D721Med (cell line): ENCODE results near the gene CAP2.

Experiments
- DNase-seq: peaks from one replicate; pipeline ENCODE4 v3.0.0; 2011; ENCODE audit warnings: low spot score; ENCODE audit not compliant: insufficient read length
- FAIRE-seq: peaks from 2 replicates; lab custom pipeline; 2011; peaks lifted over from hg19 to GRCh38; lab: Jason Lieb, UNC
- TF ChIP-seq, protein P1 (sequence below): IDR thresholded peaks from 2 replicates; pipeline ENCODE4 v1.5.1; 2012; ENCODE audit warnings: mild to moderate bottlenecking, control low read depth; ENCODE audit not compliant: insufficient read depth; ENCODE audit errors: missing control alignments

CAP2 gene

DNA sequence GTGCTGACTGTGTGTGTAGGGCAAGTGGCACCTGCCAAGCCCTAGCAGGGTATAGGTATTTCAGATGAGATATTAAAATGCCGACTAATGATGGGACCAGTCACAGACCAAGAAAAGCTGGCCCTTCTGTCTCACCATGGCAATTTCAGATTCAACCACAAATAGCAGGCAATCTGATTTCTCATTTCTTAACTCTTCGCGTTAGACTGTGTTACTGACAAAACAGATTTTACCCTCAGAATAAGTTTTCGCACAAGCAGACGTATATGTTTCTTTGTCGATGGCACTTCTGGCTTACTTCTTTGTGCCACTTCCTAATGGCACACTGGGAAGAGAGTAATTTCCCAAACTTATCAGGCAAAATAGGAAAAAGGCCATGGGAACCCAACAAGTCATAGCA is 58.7 kb downstream of the CAP2 start:
- FAIRE-seq (no peak), DNase-seq (no peak)
- TF ChIP-seq, protein P1, sequence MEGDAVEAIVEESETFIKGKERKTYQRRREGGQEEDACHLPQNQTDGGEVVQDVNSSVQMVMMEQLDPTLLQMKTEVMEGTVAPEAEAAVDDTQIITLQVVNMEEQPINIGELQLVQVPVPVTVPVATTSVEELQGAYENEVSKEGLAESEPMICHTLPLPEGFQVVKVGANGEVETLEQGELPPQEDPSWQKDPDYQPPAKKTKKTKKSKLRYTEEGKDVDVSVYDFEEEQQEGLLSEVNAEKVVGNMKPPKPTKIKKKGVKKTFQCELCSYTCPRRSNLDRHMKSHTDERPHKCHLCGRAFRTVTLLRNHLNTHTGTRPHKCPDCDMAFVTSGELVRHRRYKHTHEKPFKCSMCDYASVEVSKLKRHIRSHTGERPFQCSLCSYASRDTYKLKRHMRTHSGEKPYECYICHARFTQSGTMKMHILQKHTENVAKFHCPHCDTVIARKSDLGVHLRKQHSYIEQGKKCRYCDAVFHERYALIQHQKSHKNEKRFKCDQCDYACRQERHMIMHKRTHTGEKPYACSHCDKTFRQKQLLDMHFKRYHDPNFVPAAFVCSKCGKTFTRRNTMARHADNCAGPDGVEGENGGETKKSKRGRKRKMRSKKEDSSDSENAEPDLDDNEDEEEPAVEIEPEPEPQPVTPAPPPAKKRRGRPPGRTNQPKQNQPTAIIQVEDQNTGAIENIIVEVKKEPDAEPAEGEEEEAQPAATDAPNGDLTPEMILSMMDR, result no peak

GRCh38 chr6:17454316-17455005 is 61.1 kb downstream of the CAP2 start:
- FAIRE-seq (no peak), DNase-seq (no peak)
- TF ChIP-seq, protein P1, result no peak

GRCh38 chr6:17455919-17456318 is 62.5 kb downstream of the CAP2 start:
- DNase-seq (no peak), FAIRE-seq (no peak)
- TF ChIP-seq, protein P1, result no peak

- TF ChIP-seq, protein P1, result no peak
- DNase-seq, result no peak
- no peak for FAIRE-seq
These were observed 63.3 kb downstream of the CAP2 start for GRCh38 chr6:17456711-17457110.

DNA sequence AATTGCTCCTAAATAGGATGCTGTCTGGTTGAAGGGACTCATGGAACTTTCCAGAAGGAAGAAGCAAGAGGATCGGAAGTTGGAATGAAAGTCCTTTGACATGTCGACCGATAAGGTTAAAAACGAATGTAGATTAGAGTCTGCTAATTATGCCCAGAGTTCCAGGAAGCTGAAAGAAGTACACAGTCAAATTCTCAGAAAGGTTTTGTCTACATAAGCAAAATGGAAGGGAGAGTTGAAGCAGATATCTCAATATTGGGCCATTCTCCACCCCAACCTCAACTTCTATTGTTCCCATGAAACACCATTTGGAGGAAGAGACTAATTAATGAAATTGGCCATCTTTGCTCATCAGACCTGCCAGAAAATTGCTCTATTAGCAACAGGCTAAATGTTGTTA is 64.0 kb downstream of the CAP2 start:
- TF ChIP-seq, protein P1, result no peak
- no peak for DNase-seq
- no peak for FAIRE-seq

GRCh38 chr6:17457956-17458355 is 64.6 kb downstream of the CAP2 start:
- TF ChIP-seq, protein P1, result no peak
- DNase-seq, result no peak
- FAIRE-seq, result no peak

DNA sequence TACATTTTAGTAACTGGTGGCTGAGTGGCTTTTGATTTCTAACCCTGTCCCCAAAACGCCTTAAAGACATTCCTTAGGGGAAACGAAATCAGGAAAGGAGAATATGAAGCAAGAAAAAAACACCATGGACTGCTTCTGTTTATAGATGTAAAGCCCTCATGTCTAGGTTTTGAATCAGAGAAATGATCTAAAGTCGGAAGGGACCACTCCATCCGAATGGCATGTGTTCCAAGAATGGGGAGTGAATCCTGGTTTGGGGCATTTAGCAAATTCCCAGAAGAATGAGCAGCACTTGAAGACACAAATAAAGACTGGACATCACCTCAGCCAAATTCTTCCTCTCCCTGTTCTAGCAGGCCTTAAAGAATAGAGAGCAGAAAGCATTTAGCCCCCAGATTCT is 65.6 kb downstream of the CAP2 start:
- FAIRE-seq (no peak), DNase-seq (no peak)
- TF ChIP-seq, protein P1, result no peak
